Large intestine (tissue), 3 donors: ENCODE data around the gene CS. TPM values are rescaled to one million over a fixed set of nuclear protein-coding genes. Genes with fewer than 3 reads are reported as not detected.
"Not testable (repeated sequence)": the region's sequence is repeated elsewhere in the genome, so short reads cannot be mapped to it uniquely, and the experiment has no call there.

Source experiments
- DNase-seq, 2 donors: peaks; one replicate each; pipeline versions ENCODE4 v3.0.0 to v3.0.0-alpha.2; 2013
- H3K27ac ChIP-seq: one replicate; pipeline ENCODE4 v1.5.1; 2013; ENCODE audit warnings: low read length
- H3K27me3 ChIP-seq: 2 replicates; pipeline ENCODE4 v1.6.1; 2013; ENCODE audit warnings: low read length; ENCODE audit not compliant: control insufficient read depth, insufficient read depth
- H3K36me3 ChIP-seq: 2 replicates; pipeline ENCODE4 v1.6.1; 2013; ENCODE audit warnings: low read length; ENCODE audit not compliant: control insufficient read depth, insufficient read depth
- H3K4me1 ChIP-seq: one replicate; pipeline ENCODE4 v1.6.1; 2013; ENCODE audit warnings: low read length; ENCODE audit not compliant: control insufficient read depth, insufficient read depth
- H3K4me3 ChIP-seq: one replicate; pipeline ENCODE4 v1.5.1; 2013; ENCODE audit warnings: low read length
- H3K9me3 ChIP-seq: one replicate; pipeline ENCODE4 v1.6.1; 2013; ENCODE audit warnings: mild to moderate bottlenecking, low read depth, low read length, moderate library complexity; ENCODE audit not compliant: control insufficient read depth
- WGBS: methylation state at CpG from one replicate; pipeline ENCODE4 v1.1.5; 2013; ENCODE audit warnings: low lambda C conversion rate; ENCODE audit not compliant: insufficient coverage; 5-methylcytosine and 5-hydroxymethylcytosine counted together
- polyA plus RNA-seq: library from polyadenylated mRNA; unstranded; fragments of 120-200 nt; gene quantifications from one replicate; pipeline ENCODE4 v1.2.1, GENCODE V29; 2013

CS gene
- polyA plus RNA-seq, 1 donor = 143 TPM

DNA sequence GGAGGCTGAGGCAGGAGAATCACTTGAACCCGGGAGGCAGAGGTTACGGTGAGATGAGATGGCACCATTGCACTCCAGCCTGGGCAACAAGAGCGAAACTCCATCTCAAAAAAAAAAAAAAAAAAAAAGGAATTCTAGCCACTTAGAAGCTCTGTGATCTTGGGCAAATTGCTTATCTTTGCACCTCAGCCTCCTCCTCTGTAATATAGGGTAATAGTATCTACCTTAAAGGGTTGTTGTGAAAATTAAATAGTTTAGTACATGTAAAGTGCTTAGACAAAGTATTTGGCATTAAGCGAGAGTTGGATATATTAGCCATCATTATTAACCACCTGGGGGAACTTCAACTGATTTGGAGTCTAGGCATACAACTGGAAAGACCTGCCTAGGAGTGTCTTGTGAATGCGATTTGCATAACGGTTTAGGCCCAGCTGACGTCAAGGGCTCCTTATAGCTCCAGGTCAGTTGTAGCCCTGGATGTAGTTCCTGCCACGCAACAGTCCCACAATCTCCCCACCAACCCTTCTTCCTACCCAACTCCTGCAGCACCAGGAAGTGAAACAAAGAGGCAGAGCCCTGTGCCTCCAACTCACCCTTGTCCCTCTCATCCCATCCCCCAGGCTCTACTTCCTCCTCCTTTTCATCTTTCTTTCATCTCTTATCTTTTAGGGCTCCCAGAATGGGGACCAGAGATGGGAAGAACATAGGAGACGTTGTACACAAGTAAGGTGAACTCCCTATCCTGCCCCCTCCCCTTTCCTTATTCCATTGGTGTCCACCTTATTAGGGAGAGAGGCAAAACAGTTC, 36.4 kb upstream of the CS start:
- no peak for DNase-seq
- H3K9me3 ChIP-seq = no peaks in the 10 kb centered on the region
- no peak overlapping the region for H3K27ac ChIP-seq
- H3K4me1 ChIP-seq = peaks cover 14% of the 10 kb centered on the region
- peaks cover 3% of the 10 kb centered on the region for H3K36me3 ChIP-seq
- H3K4me3 ChIP-seq = no peak overlapping the region
- no peaks in the 10 kb centered on the region for H3K27me3 ChIP-seq
- WGBS = no CpG with 5 or more reads among the region's 9 CpGs

DNA sequence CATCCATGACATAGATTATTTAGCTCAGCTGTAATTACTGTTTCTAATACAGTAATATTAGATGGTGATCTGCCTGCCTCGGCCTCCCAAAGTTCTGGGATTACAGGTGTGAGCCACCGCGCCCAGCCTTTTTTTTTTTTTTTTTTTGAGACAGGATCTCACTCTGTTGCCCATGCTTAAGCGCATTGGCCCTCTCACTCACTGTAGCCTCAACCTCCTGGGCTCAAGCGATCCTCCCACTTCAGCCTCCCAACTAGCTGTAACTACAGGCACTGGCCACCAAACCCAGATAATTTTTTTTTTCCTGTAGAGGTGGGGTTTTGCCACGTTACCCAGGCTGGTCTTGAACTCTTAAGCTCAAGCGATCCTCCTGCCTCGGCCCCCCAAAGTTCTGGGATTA, 35.4 kb upstream of the CS start:
- not testable (repeated sequence) for H3K27ac ChIP-seq, H3K9me3 ChIP-seq, DNase-seq, H3K4me3 ChIP-seq, H3K36me3 ChIP-seq, H3K27me3 ChIP-seq, H3K4me1 ChIP-seq
- WGBS = no CpG with 5 or more reads among the region's 8 CpGs

DNA sequence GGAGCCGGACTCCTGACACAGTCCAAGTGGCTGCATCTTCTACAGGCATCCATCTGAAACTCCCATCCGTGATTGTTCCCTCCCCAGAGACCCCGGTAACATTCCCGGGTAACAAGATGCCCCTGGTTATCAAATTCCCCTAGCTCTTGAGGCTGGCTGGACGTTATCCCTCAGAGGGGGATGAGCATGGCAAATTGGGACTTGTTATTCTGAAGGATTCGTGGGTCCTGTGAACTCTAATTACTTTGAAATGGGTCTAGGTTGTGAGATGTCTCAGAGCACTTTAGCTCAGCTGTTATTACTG, 34.3 kb upstream of the CS start:
- H3K36me3 ChIP-seq = no peaks in the 10 kb centered on the region
- H3K4me3 ChIP-seq = peak overlapping the region; percentile 58
- DNase-seq = no peak
- H3K27ac ChIP-seq = peak overlapping the region; percentile 90
- no peaks in the 10 kb centered on the region for H3K27me3 ChIP-seq
- H3K4me1 ChIP-seq = peaks cover 9% of the 10 kb centered on the region
- H3K9me3 ChIP-seq = no peaks in the 10 kb centered on the region
- no CpG with 5 or more reads among the region's 6 CpGs for WGBS

DNA sequence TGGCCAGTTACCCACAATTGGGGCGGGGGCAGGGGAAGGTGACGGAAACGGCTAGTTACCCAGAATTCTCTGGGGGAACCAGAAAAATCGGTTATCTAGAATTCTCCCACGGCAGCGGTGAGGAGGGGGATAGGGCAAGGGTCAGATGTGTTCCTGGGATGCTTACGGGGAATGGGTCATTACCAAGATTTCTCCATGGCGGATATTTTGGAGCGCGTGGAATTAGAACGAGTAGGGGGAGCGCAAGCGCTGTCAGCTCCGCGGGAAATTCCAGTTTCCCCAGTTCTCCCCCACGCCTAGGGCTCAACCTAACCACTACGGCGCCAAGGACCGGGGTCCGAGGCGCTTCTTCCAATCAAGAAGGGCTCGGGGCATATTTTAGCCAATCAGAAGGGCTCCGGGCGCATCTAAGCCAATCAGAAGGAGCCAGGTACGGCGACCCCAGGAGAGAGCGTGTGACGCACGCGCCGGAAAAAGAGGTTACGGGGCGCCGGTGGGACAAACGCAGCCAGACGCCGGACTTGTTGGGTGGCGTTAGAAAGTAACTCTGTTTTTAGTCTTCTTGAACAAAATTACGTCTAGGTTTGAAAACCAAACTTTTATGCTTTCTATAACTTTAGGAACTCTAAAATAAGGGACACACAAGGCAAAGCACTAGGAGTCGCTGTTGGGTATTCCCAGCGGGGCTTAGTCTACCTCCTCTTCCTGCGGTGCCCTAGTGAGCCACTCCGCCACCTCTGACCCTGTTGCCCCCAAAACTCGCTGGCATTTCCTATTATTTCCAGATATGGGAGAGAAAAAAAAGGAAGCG, 33.8 kb upstream of the CS start, which contains the start of gene PAN2:
PAN2 (minus strand) TSS at position 322 of the 811 bp plus-strand sequence. CDS start 906 bp downstream, outside the sequence.
- DNase-seq = peak; percentile 96 to 98
- peak within 1 kb of the TSS; percentile 58 for H3K4me3 ChIP-seq
- H3K27me3 ChIP-seq = no peaks in the 10 kb centered on the region
- no peaks in the 10 kb centered on the region for H3K9me3 ChIP-seq
- peak within 1 kb of the TSS; percentile 90 for H3K27ac ChIP-seq
- WGBS = 0% methylated on average over 1 of the region's 45 CpGs
- no peaks in the 10 kb centered on the region for H3K36me3 ChIP-seq
- H3K4me1 ChIP-seq = peaks cover 9% of the 10 kb centered on the region

DNA sequence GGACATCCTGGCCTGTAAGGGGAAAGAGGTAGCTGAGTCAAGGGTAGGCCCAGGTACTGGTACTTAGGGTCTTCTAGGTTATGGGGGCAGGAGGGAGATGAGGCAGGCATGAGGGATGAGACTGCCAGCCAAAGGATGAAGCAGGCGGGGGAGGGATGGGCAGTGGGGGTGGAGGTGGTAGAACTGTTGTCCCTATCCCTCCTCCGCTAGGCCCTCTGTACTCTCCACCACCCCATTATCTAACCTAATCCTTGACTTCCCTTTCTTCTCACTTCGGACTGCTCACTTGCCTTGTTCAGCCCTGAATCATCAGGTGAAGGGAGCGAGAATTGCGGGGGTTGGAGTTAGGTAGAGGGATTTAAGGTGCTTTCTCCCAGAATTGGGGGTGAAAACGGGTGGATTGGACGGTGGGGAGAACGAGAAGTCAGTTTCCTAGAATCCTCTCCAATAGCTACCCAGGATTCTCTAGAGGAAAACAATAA, 33.1 kb upstream of the CS start:
- no CpG with 5 or more reads among the region's 8 CpGs for WGBS
- H3K27ac ChIP-seq = peak overlapping the region; percentile 90
- H3K27me3 ChIP-seq = no peaks in the 10 kb centered on the region
- H3K9me3 ChIP-seq = no peaks in the 10 kb centered on the region
- DNase-seq = peak in 1 of 2 donors; percentile 6
- peak overlapping the region; percentile 58 for H3K4me3 ChIP-seq
- peaks cover under 1% of the 10 kb centered on the region for H3K36me3 ChIP-seq
- peaks cover 7% of the 10 kb centered on the region for H3K4me1 ChIP-seq

DNA sequence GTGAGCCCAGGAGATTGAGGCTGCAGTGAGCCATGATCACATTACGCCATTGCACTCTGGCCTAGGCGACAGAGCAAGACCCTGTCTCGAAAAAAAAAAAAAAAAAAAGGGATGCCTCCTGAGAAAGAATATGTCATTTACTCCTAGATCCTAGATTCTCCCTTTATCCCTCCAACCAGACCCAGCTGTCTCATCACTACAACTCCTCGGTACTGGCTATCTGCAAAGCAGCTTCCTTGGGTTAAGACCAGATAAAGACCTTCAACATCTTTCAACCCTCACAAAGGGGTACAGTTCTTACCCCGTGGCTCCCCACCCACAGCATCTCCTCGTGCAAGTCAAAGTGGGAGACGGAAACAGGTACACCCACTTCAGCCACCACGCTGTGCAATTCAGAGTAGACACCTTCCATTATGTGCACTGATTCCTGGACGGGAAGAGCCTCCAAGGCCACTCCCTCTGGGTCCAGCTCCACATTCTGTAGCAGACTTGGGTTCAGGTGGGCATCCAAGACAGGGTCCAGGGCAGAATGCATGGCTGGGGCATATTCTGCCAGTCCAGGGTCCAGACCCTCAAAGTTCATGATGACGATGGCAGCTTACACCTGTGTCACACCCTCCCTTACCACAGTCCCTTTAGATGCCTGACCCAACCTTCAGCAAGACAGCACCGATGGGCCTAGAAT, 32.5 kb upstream of the CS start:
- peak in 1 of 2 donors; percentile 12 for DNase-seq

DNA sequence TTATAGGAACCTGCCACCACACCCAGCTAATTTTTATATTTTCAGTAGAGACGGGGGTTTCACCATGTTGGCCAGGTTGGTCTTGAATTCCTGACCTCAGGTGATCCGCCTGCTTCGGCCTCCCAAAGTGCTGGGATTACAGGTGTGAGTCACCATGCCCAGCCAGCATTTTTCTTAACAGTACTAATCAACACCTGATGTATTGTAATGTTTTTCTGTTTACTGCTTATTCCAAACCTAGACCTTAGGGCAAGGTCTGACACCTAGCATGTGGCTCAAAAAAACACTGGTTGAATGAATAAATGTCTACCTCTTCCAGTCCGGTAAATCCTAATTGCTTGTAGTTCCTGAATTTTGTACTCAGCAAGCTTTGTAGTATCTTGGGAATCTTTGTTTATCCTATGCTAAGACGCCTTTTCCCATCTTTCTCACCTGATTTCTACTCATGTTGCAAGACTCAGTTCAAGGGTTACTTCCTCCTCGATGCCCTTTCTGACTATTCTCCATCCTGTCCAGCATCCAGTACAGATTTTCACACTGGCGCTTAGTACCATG, 30.9 kb upstream of the CS start:
- no peaks in the 10 kb centered on the region for H3K27me3 ChIP-seq
- peak; percentile 39 to 65 for DNase-seq
- no peak overlapping the region for H3K4me3 ChIP-seq
- H3K9me3 ChIP-seq = no peaks in the 10 kb centered on the region
- 50% methylated on average over 2 of the region's 7 CpGs for WGBS
- peaks cover 7% of the 10 kb centered on the region for H3K4me1 ChIP-seq
- H3K27ac ChIP-seq = peak overlapping the region; percentile 57
- H3K36me3 ChIP-seq = peaks cover 22% of the 10 kb centered on the region

More for the DNA sequence above, 32.5 kb upstream of the CS start:
- 100% methylated on average over 2 of the region's 11 CpGs for WGBS
- Histone ChIP-seq H3K4me3 (peak overlapping the region; percentile 58), H3K4me1 (peaks cover 7% of the 10 kb centered on the region), H3K9me3 (no peaks in the 10 kb centered on the region), H3K27ac (peak overlapping the region; percentile 90), H3K36me3 (peaks cover 6% of the 10 kb centered on the region), H3K27me3 (no peaks in the 10 kb centered on the region)

DNA sequence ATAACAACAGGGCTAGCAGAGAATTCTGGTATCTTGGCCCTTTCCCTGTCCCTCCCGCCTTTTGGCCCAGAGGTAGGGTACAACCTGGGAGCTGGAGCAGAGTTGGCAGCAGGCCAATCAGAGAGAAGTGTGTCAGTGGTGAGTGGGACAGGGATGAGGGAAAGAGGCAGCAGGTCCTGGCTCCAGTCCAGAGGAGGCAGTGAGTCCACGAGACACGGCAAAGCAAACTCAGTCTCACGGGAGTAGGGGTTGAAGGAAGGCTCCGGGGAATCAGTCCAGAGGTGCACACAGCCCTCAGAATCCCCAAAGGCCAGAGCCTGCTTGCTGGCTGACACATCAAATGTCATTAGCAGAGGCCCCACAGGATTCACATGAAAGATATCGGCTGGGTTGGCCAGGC, 26.4 kb upstream of the CS start:
- WGBS = no CpG with 5 or more reads among the region's 6 CpGs
- DNase-seq = no peak
- no peaks in the 10 kb centered on the region for H3K9me3 ChIP-seq
- no peaks in the 10 kb centered on the region for H3K4me1 ChIP-seq
- no peak overlapping the region for H3K4me3 ChIP-seq
- no peaks in the 10 kb centered on the region for H3K27me3 ChIP-seq
- H3K27ac ChIP-seq = no peak overlapping the region
- H3K36me3 ChIP-seq = peaks cover 65% of the 10 kb centered on the region

DNA sequence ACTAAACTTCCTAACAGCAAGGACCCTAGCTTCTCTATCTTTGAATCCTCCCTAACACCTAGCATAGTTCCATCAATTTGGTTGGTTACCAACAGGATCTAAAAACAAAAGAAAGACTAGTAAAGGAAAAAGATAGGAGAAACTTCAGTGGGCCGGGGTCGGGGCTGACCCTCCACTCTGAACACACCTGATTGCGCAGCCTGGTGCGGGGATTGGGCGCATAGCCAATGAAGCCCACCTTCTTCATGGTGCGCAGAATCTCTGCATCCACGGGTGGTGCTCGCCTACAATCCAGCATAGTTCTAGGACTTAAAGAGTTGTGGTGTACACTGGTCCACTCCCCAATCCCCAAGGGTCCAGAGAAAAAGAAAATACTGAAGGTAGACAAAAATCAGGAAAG, 26.0 kb upstream of the CS start:
- Histone ChIP-seq H3K4me1 (no peaks in the 10 kb centered on the region), H3K36me3 (peaks cover 65% of the 10 kb centered on the region), H3K4me3 (no peak overlapping the region), H3K27me3 (no peaks in the 10 kb centered on the region), H3K9me3 (no peaks in the 10 kb centered on the region), H3K27ac (no peak overlapping the region)
- no peak for DNase-seq
- 100% methylated on average over 1 of the region's 8 CpGs for whole genome bisulfite sequencing

DNA sequence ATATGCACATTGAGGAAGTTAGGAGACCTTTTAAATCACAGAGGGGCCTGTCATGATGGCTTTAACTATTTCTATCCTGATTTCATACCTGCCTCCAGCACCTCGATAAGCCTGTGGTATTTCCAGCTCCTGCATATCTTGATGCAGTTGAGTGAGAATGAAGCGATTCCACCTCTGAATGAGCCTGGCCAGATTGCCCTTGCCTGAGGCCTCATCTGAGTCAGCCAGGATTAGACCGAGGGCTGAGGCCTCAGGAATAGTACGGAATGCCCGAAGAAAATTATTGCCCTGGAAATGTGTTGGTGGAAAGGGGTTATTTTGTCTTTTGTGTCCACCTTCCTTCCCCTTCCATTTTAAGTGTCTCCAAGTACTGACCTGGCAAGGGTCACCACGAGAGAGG, 24.1 kb upstream of the CS start:
- DNase-seq = no peak
- H3K27ac ChIP-seq = no peak overlapping the region
- H3K4me1 ChIP-seq = no peaks in the 10 kb centered on the region
- no peaks in the 10 kb centered on the region for H3K9me3 ChIP-seq
- no CpG with 5 or more reads among the region's 6 CpGs for WGBS
- H3K4me3 ChIP-seq = no peak overlapping the region
- H3K36me3 ChIP-seq = peaks cover 75% of the 10 kb centered on the region
- no peaks in the 10 kb centered on the region for H3K27me3 ChIP-seq
